HepG2 (cell line): ENCODE results near the gene PEPD. TPM values are rescaled to one million over a fixed set of nuclear protein-coding genes. Genes with fewer than 3 reads are reported as not detected.

Experiments used
- ATAC-seq: fragments of 200-7000 bp; cut with Tn5 transposase; 3 replicates; pipeline ENCODE4 v1.9.1; 2020; ENCODE audit warnings: mild to moderate bottlenecking, moderate library complexity
- BruUV-seq: library from RNA; stranded (reverse); fragments of 400-500 nt; replicated peaks from 2 replicates; lab custom pipeline; 2021; lab: Mats Ljungman, UMichigan
- CTCF ChIA-PET: fragments of 300-600 bp; formaldehyde crosslinking; extraction: SDS; loops from one replicate; lab custom pipeline; 2021; ENCODE audit warnings: low total read pairs, inconsistent platforms, low intra/inter-chr PET ratio; lab: Yijun Ruan, JAX
- POLR2A ChIA-PET: fragments of 350-600 bp; sonication (Branson Sonifier 250); formaldehyde crosslinking; loops from one replicate; lab custom pipeline; 2020; ENCODE audit warnings: antibody characterized with exemption, inconsistent platforms; lab: Yijun Ruan, JAX
- DNase-seq: peaks from one replicate; pipeline ENCODE4 v3.0.0-alpha.2; 2015; ENCODE audit warnings: low spot score
- FAIRE-seq: peaks from 3 replicates; lab custom pipeline; 2011; peaks lifted over from hg19 to GRCh38; lab: Jason Lieb, UNC
- H2AFZ ChIP-seq: one replicate; pipeline ENCODE4 v1.6.1; 2011; ENCODE audit warnings: low read length, inconsistent platforms
- H3K27ac ChIP-seq: fragments of 300-600 bp; 3 replicates; pipeline ENCODE4 v1.8.0; 2011; ENCODE audit warnings: mixed run types, mild to moderate bottlenecking, mixed read lengths, low read length, inconsistent platforms; ENCODE audit not compliant: insufficient read depth; ENCODE audit errors: extremely low read length
- H3K27me3 ChIP-seq, 2 experiments: fragments of 200-600 bp in 1 of 2; 2 replicates in 1 of 2; 3 replicates in 1 of 2; pipeline versions ENCODE4 v1.6.0 to v1.8.0; 2011; ENCODE audit warnings: low read length in 2 of 2, mild to moderate bottlenecking in 2 of 2, moderate library complexity in 2 of 2, inconsistent platforms in 1 of 2; ENCODE audit not compliant: insufficient read depth in 2 of 2, control insufficient read depth in 1 of 2
- H3K36me3 ChIP-seq, 2 experiments: fragments of 200-600 bp in 1 of 2; replicated peaks in 1 of 2; 2 replicates in 1 of 2; 3 replicates in 1 of 2; pipeline versions ENCODE4 v1.5.1 to v1.8.0; 2011; ENCODE audit warnings: low read length in 2 of 2, inconsistent platforms in 1 of 2; ENCODE audit not compliant: insufficient read depth in 2 of 2, control insufficient read depth in 1 of 2
- H3K4me1 ChIP-seq: 2 replicates; pipeline ENCODE4 v1.5.1; 2012; ENCODE audit warnings: low read length, inconsistent platforms; ENCODE audit not compliant: insufficient read depth
- H3K4me2 ChIP-seq: 2 replicates; pipeline ENCODE4 v1.6.0; 2011; ENCODE audit warnings: low read depth, low read length, inconsistent platforms
- H3K4me3 ChIP-seq, 3 experiments: fragments of 200-600 bp in 1 of 3; sonication (generic), shearing (Covaris generic) in 1 of 3; replicated peaks in 1 of 3; 2 replicates each; pipeline ENCODE4 v1.5.1; 2011 to 2016; ENCODE audit warnings: low read length in 3 of 3, inconsistent platforms in 2 of 3, low read depth in 2 of 3, mild to moderate bottlenecking in 2 of 3, control low read depth in 1 of 3, mixed read lengths in 1 of 3; ENCODE audit not compliant: insufficient read depth in 1 of 3
- H3K79me2 ChIP-seq: one replicate; pipeline ENCODE4 v1.6.1; 2011; ENCODE audit warnings: low read length, inconsistent platforms; ENCODE audit not compliant: insufficient read depth
- H3K9ac ChIP-seq: 2 replicates; pipeline ENCODE4 v1.6.0; 2011; ENCODE audit warnings: mild to moderate bottlenecking, low read depth, low read length, inconsistent platforms; ENCODE audit not compliant: insufficient read depth
- H3K9me3 ChIP-seq: 2 replicates; pipeline ENCODE4 v1.5.1; 2012; ENCODE audit warnings: mild to moderate bottlenecking, low read length
- H4K20me1 ChIP-seq: 2 replicates; pipeline ENCODE4 v1.6.0; 2011; ENCODE audit warnings: inconsistent platforms, mild to moderate bottlenecking, low read length, moderate library complexity; ENCODE audit not compliant: insufficient read depth
- PITX1 ChIP-seq: sonication (generic); formaldehyde crosslinking; IDR thresholded peaks from 2 replicates; pipeline ENCODE4 v1.5.1; 2020; ENCODE audit warnings: mild to moderate bottlenecking, missing genetic modification reagents
- ZNF121 ChIP-seq: sonication (generic); formaldehyde crosslinking; IDR thresholded peaks from 2 replicates; pipeline ENCODE4 v1.5.0; 2020; ENCODE audit warnings: mild to moderate bottlenecking, missing genetic modification reagents
- WGBS: methylation state at CpG from one replicate; pipeline ENCODE4 v1.1.6; 2017; ENCODE audit warnings: low lambda C conversion rate; 5-methylcytosine and 5-hydroxymethylcytosine counted together
- in situ Hi-C: cut with HindIII; loops from 2 replicates; pipeline ENCODE4 v1.10.0; 2017; ENCODE audit warnings: low pct_unique_long_range_greater_than_20kb; ENCODE audit not compliant: extremely low pct_ligation_motif_present
- intact Hi-C: fragments of 100-400 bp; cut with micrococcal nuclease; formaldehyde crosslinking; loops from one replicate; pipeline ENCODE4 v1.10.0; 2022; ENCODE audit not compliant: unreplicated experiment
- polyA plus RNA-seq, 8 experiments: library from polyadenylated mRNA; depleted of rRNA in 3 of 8; stranded (reverse) in 7 of 8; unstranded in 1 of 8; fragments of >200 nt; fragmentation: Illumina TruSeq in 4 of 8; extraction: Trizol in 4 of 8; gene quantifications; 2 replicates each; pipeline versions ENCODE4 v1.2.1 to v1.2.3, GENCODE V29; 2011 to 2016; ENCODE audit warnings: low read depth in 4 of 8, missing spikeins in 1 of 8, mixed read lengths in 1 of 8; ENCODE audit not compliant: insufficient read depth in 1 of 8
- total RNA-seq, 5 experiments: library from RNA; depleted of rRNA; stranded (reverse); fragments of >200 nt; fragmentation: Illumina TruSeq; extraction: Trizol; gene quantifications; 2 replicates each; pipeline ENCODE4 v1.2.3, GENCODE V29; 2016; ENCODE audit warnings: low read depth in 1 of 5
- TF ChIP-seq, protein P1 (sequence below): sonication (generic); formaldehyde crosslinking; IDR thresholded peaks from 2 replicates; pipeline ENCODE4 v1.5.0; 2020; ENCODE audit warnings: mild to moderate bottlenecking, missing genetic modification reagents, borderline replicate concordance

Gene PEPD
- total and polyA plus RNA-seq, 2 of the 13 experiments (the other 11 are each of a cell fraction or from before 2014, with no cell fraction given): 60.7 to 75.1 TPM

- BruUV-seq: no TSS peak
- ChIA-PET POLR2A (interaction anchor here (1.6 to 4.3 kb wide), 3 partner anchors 8 to 11 kb away, joined by 7 to 28 read pairs (median 11); partner anchors contain the start of gene CEBPG), CTCF (no interaction called here)
- no peak for ATAC-seq
- no peak overlapping the region for H2AFZ ChIP-seq
- peak overlapping the region; percentile 16 for H3K27ac ChIP-seq
- no peak for FAIRE-seq
- DNase-seq: no peak
- H3K9me3 ChIP-seq: no peaks in the 10 kb centered on the region
- H3K36me3 ChIP-seq: peaks cover 13 to 39% of the 10 kb centered on the region in 2 experiments
- H4K20me1 ChIP-seq: peaks cover 11% of the 10 kb centered on the region; the same call in 1 of the 2 replicates
- 98% methylated on average over 8 of the region's 8 CpGs for WGBS
- intact Hi-C loops: no loop called here
- H3K79me2 ChIP-seq: peaks cover 61% of the 10 kb centered on the region
- no peaks in the 10 kb centered on the region for H3K27me3 ChIP-seq
- H3K9ac ChIP-seq: no peak overlapping the region
- H3K4me2 ChIP-seq: no peak overlapping the region
- peak; percentile 83 for TF ChIP-seq ZNF121
- TF ChIP-seq PITX1: no peak
- TF ChIP-seq, protein P1, sequence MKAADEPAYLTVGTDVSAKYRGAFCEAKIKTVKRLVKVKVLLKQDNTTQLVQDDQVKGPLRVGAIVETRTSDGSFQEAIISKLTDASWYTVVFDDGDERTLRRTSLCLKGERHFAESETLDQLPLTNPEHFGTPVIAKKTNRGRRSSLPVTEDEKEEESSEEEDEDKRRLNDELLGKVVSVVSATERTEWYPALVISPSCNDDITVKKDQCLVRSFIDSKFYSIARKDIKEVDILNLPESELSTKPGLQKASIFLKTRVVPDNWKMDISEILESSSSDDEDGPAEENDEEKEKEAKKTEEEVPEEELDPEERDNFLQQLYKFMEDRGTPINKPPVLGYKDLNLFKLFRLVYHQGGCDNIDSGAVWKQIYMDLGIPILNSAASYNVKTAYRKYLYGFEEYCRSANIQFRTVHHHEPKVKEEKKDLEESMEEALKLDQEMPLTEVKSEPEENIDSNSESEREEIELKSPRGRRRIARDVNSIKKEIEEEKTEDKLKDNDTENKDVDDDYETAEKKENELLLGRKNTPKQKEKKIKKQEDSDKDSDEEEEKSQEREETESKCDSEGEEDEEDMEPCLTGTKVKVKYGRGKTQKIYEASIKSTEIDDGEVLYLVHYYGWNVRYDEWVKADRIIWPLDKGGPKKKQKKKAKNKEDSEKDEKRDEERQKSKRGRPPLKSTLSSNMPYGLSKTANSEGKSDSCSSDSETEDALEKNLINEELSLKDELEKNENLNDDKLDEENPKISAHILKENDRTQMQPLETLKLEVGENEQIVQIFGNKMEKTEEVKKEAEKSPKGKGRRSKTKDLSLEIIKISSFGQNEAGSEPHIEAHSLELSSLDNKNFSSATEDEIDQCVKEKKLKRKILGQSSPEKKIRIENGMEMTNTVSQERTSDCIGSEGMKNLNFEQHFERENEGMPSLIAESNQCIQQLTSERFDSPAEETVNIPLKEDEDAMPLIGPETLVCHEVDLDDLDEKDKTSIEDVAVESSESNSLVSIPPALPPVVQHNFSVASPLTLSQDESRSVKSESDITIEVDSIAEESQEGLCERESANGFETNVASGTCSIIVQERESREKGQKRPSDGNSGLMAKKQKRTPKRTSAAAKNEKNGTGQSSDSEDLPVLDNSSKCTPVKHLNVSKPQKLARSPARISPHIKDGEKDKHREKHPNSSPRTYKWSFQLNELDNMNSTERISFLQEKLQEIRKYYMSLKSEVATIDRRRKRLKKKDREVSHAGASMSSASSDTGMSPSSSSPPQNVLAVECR (CRISPR knock-in tag): no peak
- H3K4me3 ChIP-seq: no peak overlapping the region
- peaks cover 36% of the 10 kb centered on the region for H3K4me1 ChIP-seq
- in situ Hi-C loops: no loop called here
Measured at GRCh38 chr19:33384983-33385382, 136.6 kb downstream of the PEPD start.
